GM21447 (cell line): ENCODE results near the gene MYORG.

Source experiments
- ATAC-seq: cut with Tn5 transposase; IDR thresholded peaks from one replicate; pipeline ENCODE4 v1.9.1; 2021; ENCODE audit not compliant: unreplicated experiment

The MYORG gene

GRCh38 chr9:34376596-34377403 lies at the start of gene MYORG:
Gene MYORG, minus strand, starts transcription at chr9:34376898. Its CDS starts 3,955 bp downstream, at chr9:34372943.
- ATAC-seq = peak; percentile 76

- ATAC-seq = no peak
Observed at GRCh38 chr9:34419716-34420504, 43.2 kb upstream of the MYORG start.

GRCh38 chr9:34417734-34418133 lies 41.0 kb upstream of the MYORG start:
- no peak for ATAC-seq

GRCh38 chr9:34413231-34413852 lies 36.6 kb upstream of the MYORG start:
- no peak for ATAC-seq

- ATAC-seq = no peak
Observed at GRCh38 chr9:34412336-34412735, 35.6 kb upstream of the MYORG start.

- no peak for ATAC-seq
Observed at GRCh38 chr9:34409154-34409553, 32.5 kb upstream of the MYORG start.

- ATAC-seq = no peak
Observed at GRCh38 chr9:34408173-34408572, 31.5 kb upstream of the MYORG start.

GRCh38 chr9:34406219-34406618 lies 29.5 kb upstream of the MYORG start:
- ATAC-seq = no peak

- ATAC-seq = no peak
Observed at GRCh38 chr9:34405719-34406118, 29.0 kb upstream of the MYORG start.

- ATAC-seq = no peak
Observed at GRCh38 chr9:34403554-34404380, 27.1 kb upstream of the MYORG start.

- ATAC-seq = no peak
Observed at GRCh38 chr9:34400686-34401602, 24.2 kb upstream of the MYORG start.

- ATAC-seq = no peak
Observed at GRCh38 chr9:34400275-34400674, 23.6 kb upstream of the MYORG start.

GRCh38 chr9:34399729-34400128 lies 23.0 kb upstream of the MYORG start:
- no peak for ATAC-seq

- ATAC-seq = no peak
Observed at GRCh38 chr9:34398875-34399274, 22.2 kb upstream of the MYORG start.

- no peak for ATAC-seq
Observed at GRCh38 chr9:34396276-34397214, 19.8 kb upstream of the MYORG start.

- no peak for ATAC-seq
Observed at GRCh38 chr9:34392511-34392910, 15.8 kb upstream of the MYORG start.

GRCh38 chr9:34387239-34387638 lies 10.5 kb upstream of the MYORG start:
- no peak for ATAC-seq

- ATAC-seq = no peak
Observed at GRCh38 chr9:34386656-34387055, 10.0 kb upstream of the MYORG start.
